BJ (cell line): ENCODE measurements around the gene COG5. TPM values are rescaled to one million over a fixed set of nuclear protein-coding genes. Genes with fewer than 3 reads are reported as not detected.

Source experiments
- CTCF ChIA-PET: fragments of 350-600 bp; formaldehyde crosslinking; extraction: SDS; loops from one replicate; lab custom pipeline; 2021; ENCODE audit warnings: antibody characterized with exemption, inconsistent platforms; lab: Yijun Ruan, JAX
- POLR2A ChIA-PET: fragments of 300-600 bp; sonication (Branson Sonifier 250); formaldehyde crosslinking; extraction: SDS; loops from one replicate; lab custom pipeline; 2021; ENCODE audit warnings: antibody characterized with exemption; lab: Charles Lee
- DNase-seq: peaks from one replicate; pipeline ENCODE4 v3.0.0-alpha.2; 2011; ENCODE audit warnings: low read depth
- H3K27me3 ChIP-seq: 2 replicates; pipeline ENCODE4 v1.6.0; 2011; ENCODE audit warnings: low read length; ENCODE audit not compliant: control insufficient read depth, insufficient read depth
- H3K36me3 ChIP-seq: 2 replicates; pipeline ENCODE4 v1.5.1; 2011; ENCODE audit warnings: low read length; ENCODE audit not compliant: control insufficient read depth, insufficient read depth
- H3K4me3 ChIP-seq: 2 replicates; pipeline ENCODE4 v1.5.1; 2011; ENCODE audit warnings: low read depth, mild to moderate bottlenecking, control low read depth, low read length
- polyA plus RNA-seq: library from polyadenylated mRNA; depleted of rRNA; stranded (reverse); fragments of >200 nt; gene quantifications from 2 replicates; pipeline ENCODE4 v1.2.3, GENCODE V29; 2011
- TF ChIP-seq, protein P1 (sequence below): IDR thresholded peaks from 2 replicates; pipeline ENCODE4 v1.5.1; 2011; ENCODE audit warnings: low read depth, mild to moderate bottlenecking, control low read depth, inconsistent platforms, low read length, moderate library complexity; ENCODE audit not compliant: insufficient read depth

Gene COG5
- polyA plus RNA-seq, 1 experiment: 20.5 TPM

DNA sequence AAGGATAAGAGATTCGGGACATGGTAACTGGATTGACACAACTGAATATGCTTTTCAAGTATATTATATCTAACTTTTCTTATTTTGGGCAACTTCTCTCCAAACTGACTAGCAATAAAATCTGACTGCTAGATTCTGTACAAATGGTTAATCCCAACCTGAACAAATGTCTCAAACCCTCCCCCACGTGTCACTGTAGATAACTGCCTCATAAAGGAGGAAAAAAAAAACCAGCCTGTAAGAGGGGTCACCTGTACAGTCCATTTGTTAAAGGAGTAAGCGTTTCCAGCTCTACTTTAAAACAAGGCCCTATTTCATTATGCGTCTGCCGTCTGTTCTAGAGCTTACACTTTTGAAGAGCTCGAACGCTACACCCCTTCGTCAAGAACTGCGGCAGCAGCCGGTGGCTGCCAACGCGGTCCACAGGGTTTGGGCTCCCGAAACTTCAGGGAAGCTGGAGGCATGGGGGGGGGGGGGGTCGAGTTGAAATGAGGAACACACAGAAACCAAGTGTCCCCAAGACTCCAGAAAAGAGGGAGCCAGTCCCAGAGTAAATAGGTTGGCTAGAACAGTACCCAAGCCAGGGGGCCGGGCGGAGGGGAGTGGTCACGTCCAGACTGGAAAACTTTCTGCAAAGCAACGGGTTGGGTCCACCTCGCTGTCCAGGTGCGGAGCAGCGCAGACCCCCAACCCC, 492 bp downstream of the COG5 start:
- TF ChIP-seq, protein P1, sequence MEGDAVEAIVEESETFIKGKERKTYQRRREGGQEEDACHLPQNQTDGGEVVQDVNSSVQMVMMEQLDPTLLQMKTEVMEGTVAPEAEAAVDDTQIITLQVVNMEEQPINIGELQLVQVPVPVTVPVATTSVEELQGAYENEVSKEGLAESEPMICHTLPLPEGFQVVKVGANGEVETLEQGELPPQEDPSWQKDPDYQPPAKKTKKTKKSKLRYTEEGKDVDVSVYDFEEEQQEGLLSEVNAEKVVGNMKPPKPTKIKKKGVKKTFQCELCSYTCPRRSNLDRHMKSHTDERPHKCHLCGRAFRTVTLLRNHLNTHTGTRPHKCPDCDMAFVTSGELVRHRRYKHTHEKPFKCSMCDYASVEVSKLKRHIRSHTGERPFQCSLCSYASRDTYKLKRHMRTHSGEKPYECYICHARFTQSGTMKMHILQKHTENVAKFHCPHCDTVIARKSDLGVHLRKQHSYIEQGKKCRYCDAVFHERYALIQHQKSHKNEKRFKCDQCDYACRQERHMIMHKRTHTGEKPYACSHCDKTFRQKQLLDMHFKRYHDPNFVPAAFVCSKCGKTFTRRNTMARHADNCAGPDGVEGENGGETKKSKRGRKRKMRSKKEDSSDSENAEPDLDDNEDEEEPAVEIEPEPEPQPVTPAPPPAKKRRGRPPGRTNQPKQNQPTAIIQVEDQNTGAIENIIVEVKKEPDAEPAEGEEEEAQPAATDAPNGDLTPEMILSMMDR: no peak
- CTCF ChIA-PET: interaction anchor here (0.6 to 1.6 kb wide), 2 partner anchors 12 to 37 kb away, joined by 3 to 5 read pairs; no protein-coding TSS in a partner anchor
- POLR2A ChIA-PET: interaction anchor here (1.4 kb wide), 1 partner anchor 394 kb away, joined by 4 read pairs; the partner anchor contains the start of gene HBP1
- Histone ChIP-seq H3K27me3 (no peaks in the 10 kb centered on the region), H3K36me3 (no peaks in the 10 kb centered on the region), H3K4me3 (peak overlapping the region; percentile 92)
- no peak for DNase-seq

DNA sequence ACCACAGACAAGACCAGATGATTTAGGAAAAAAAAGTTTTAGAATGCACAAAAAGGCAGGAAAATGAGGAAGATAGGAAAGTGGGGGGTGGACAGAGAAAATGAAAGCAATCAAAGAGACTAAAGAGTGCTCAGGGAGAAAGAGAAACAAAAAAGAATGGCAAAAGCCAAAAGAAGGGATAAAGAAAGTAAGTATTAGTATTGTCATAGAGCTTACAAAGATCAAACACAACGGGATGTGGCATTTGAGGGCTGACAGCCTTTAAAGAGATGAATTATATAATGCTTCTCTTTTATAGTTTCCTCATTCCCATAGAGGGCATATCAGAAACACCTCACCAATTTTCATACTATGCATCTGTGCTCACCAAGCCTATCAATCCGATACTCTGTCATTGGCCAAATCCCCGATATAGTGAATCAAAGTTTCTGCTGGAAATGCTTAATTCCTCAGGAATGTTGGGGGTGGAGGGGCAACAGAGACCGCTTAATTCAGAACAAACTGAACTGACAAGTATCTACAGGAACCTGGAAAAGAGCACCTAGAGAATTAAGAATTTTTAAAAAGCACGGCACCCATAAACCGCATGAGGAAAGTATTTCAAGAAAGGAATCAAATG, 2.7 kb downstream of the COG5 start:
- TF ChIP-seq, protein P1: no peak
- Histone ChIP-seq H3K4me3 (no peak overlapping the region), H3K27me3 (no peaks in the 10 kb centered on the region), H3K36me3 (no peaks in the 10 kb centered on the region; the same call in 1 of the 2 replicates)
- CTCF ChIA-PET: no interaction called here
- DNase-seq: no peak
- POLR2A ChIA-PET: no interaction called here

DNA sequence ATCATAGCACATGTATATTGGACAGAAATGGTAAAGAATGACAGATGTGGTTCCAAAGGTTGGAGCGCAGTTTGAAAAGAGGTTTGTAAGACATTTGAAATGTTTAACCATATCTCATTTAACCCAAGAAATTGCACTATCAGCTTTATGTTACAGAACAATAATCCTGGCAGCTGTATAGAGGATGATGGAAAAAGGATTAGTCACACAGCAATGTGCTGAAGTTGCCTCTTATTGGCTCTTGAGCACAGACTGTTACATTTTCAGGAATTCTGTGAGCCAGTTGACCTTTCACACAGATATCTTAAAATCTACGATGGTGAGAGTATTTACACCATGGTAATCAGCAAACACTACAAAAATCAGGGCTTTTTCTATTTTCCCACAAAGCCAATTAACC, 3.9 kb downstream of the COG5 start:
- POLR2A ChIA-PET: no interaction called here
- no peak for DNase-seq
- Histone ChIP-seq H3K27me3 (no peaks in the 10 kb centered on the region), H3K36me3 (no peaks in the 10 kb centered on the region; the same call in none of the 2 replicates), H3K4me3 (no peak overlapping the region)
- TF ChIP-seq, protein P1: no peak
- CTCF ChIA-PET: no interaction called here

- H3K4me3 ChIP-seq: no peak overlapping the region
- CTCF ChIA-PET: no interaction called here
- POLR2A ChIA-PET: no interaction called here
- no peaks in the 10 kb centered on the region for H3K27me3 ChIP-seq
- TF ChIP-seq, protein P1: no peak
- H3K36me3 ChIP-seq: no peaks in the 10 kb centered on the region; the same call in none of the 2 replicates
- no peak for DNase-seq
These were observed 7.8 kb downstream of the COG5 start for GRCh38 chr7:107555893-107556292.

GRCh38 chr7:107551936-107552335, 11.8 kb downstream of the COG5 start:
- Histone ChIP-seq H3K36me3 (no peaks in the 10 kb centered on the region; the same call in 1 of the 2 replicates), H3K27me3 (no peaks in the 10 kb centered on the region), H3K4me3 (no peak overlapping the region)
- CTCF ChIA-PET: no interaction called here
- DNase-seq: no peak
- TF ChIP-seq, protein P1: no peak
- POLR2A ChIA-PET: no interaction called here
